Smooth muscle cell (in vitro differentiated cells): ENCODE measurements around the gene ZNF319. TPM values are rescaled to one million over a fixed set of nuclear protein-coding genes. Genes with fewer than 3 reads are reported as not detected.

ENCODE experiments used
- DNase-seq: peaks from one replicate; lab custom pipeline; 2025; ENCODE audit not compliant: unreplicated experiment; lab: John Stamatoyannopoulos, UW
- H2AFZ ChIP-seq: fragments of 200-600 bp; sonication (generic); 2 replicates; pipeline ENCODE4 v1.6.0; 2016; ENCODE audit warnings: antibody characterized with exemption, low read depth, mild to moderate bottlenecking
- H3F3A ChIP-seq: fragments of 200-600 bp; sonication (generic); 2 replicates; pipeline ENCODE4 v1.6.0; 2017; ENCODE audit warnings: antibody characterized with exemption, low read depth
- H3K27ac ChIP-seq: fragments of 200-600 bp; sonication (generic); 2 replicates; pipeline ENCODE4 v1.5.1; 2016; ENCODE audit warnings: low read depth, mild to moderate bottlenecking
- H3K27me3 ChIP-seq: fragments of 200-600 bp; sonication (generic); 2 replicates; pipeline ENCODE4 v1.6.1; 2016; ENCODE audit warnings: low read depth, mild to moderate bottlenecking
- H3K36me3 ChIP-seq: fragments of 200-600 bp; sonication (generic); 2 replicates; pipeline ENCODE4 v1.5.1; 2016; ENCODE audit warnings: low read depth
- H3K4me1 ChIP-seq: fragments of 200-600 bp; sonication (generic); 2 replicates; pipeline ENCODE4 v1.5.1; 2016; ENCODE audit warnings: low read depth
- H3K4me2 ChIP-seq: fragments of 200-600 bp; sonication (generic); 2 replicates; pipeline ENCODE4 v1.6.0; 2016; ENCODE audit warnings: mild to moderate bottlenecking
- H3K4me3 ChIP-seq: fragments of 200-600 bp; sonication (generic); 2 replicates; pipeline ENCODE4 v1.5.1; 2016; ENCODE audit warnings: mild to moderate bottlenecking
- H3K79me2 ChIP-seq: fragments of 200-600 bp; sonication (generic); 2 replicates; pipeline ENCODE4 v1.6.0; 2016; ENCODE audit warnings: low read depth, mild to moderate bottlenecking
- H3K9ac ChIP-seq: fragments of 200-600 bp; sonication (generic); 2 replicates; pipeline ENCODE4 v1.6.0; 2016; ENCODE audit warnings: low read depth
- H3K9me3 ChIP-seq: fragments of 200-600 bp; sonication (generic); replicated peaks from 2 replicates; pipeline ENCODE4 v1.5.1; 2016; ENCODE audit warnings: low read depth
- H4K20me1 ChIP-seq: fragments of 200-600 bp; sonication (generic); 2 replicates; pipeline ENCODE4 v1.6.0; 2016; ENCODE audit warnings: low read depth
- CTCF ChIP-seq: fragments of 200-600 bp; sonication (generic); IDR thresholded peaks from 2 replicates; pipeline ENCODE4 v1.5.1; 2017; ENCODE audit warnings: borderline replicate concordance, mild to moderate bottlenecking, antibody characterized with exemption; ENCODE audit not compliant: insufficient read depth, poor library complexity, severe bottlenecking
- WGBS: methylation state at CpG from one replicate; pipeline ENCODE4 v1.1.7; 2016; ENCODE audit warnings: low lambda C conversion rate; 5-methylcytosine and 5-hydroxymethylcytosine counted together
- polyA plus RNA-seq: library from polyadenylated mRNA; unstranded; fragments of >200 nt; fragmentation: Nextera tagmentation; extraction: Ambion mirVana; gene quantifications from 2 replicates; pipeline ENCODE4 v1.2.1, GENCODE V29; 2016
- total RNA-seq: library from RNA; depleted of rRNA; stranded (reverse); fragments of >200 nt; gene quantifications from 2 replicates; pipeline ENCODE4 v1.2.3, GENCODE V29; 2014

The ZNF319 gene
- total and polyA plus RNA-seq, 2 experiments from 2014 or later = 3.1 to 4.0 TPM

GRCh38 chr16:57996406-57997175, 3.9 kb downstream of the ZNF319 start:
- DNase-seq = no peak
- Histone ChIP-seq H3K9ac (no peak overlapping the region), H3K36me3 (no peaks in the 10 kb centered on the region), H3K4me1 (peaks cover 16% of the 10 kb centered on the region), H3K9me3 (no peaks in the 10 kb centered on the region), H3K4me3 (no peak overlapping the region), H3K4me2 (no peak overlapping the region), H3K79me2 (no peaks in the 10 kb centered on the region), H3K27ac (no peak overlapping the region), H3F3A (peaks cover 4% of the 10 kb centered on the region), H4K20me1 (peaks cover 18% of the 10 kb centered on the region), H2AFZ (no peak overlapping the region), H3K27me3 (no peaks in the 10 kb centered on the region)
- 99% methylated on average over 56 of the region's 62 CpGs for WGBS
- TF ChIP-seq CTCF = no peak

DNA sequence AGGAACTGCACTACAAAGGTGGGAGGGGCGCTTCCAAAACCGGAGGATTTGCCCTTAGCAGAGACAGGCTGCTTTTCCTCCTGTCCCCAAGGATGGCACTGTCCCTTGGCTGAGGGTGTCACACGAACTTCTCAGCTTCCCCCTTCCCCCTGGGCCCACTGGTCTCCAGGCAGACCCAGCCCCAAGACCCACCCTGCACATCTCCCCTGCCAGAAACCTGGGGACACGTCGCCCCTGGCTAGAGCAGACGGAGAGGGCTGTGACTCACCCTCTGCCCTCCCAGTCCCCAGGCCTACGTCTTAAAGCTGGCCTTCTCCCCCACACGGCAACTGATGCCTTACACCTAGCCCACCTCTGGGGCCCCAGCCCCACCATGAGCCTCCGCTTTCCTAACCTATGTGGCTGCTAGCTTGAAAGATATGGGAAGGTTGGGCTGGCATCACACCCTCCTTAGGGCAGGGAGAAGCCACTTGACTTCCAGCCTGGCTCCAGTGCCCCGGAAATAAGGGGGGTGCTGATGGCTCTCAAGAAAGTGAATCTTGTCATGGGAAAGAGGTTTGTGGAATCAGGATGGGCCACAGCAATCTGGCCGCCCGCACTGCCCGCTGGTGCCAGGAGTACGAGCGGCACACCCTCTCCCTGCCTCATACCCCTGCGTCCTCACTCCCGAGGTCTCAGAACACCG, 4.6 kb downstream of the ZNF319 start:
- Histone ChIP-seq H2AFZ (no peak overlapping the region), H3K9ac (no peak overlapping the region), H3K27ac (no peak overlapping the region), H3K4me3 (no peak overlapping the region), H3F3A (peaks cover 2% of the 10 kb centered on the region), H3K4me2 (no peak overlapping the region), H3K79me2 (no peaks in the 10 kb centered on the region), H3K27me3 (no peaks in the 10 kb centered on the region), H3K4me1 (peaks cover 16% of the 10 kb centered on the region), H3K36me3 (no peaks in the 10 kb centered on the region), H3K9me3 (no peaks in the 10 kb centered on the region), H4K20me1 (peaks cover 18% of the 10 kb centered on the region)
- WGBS = 91% methylated on average over 17 of the region's 18 CpGs
- no peak for DNase-seq
- TF ChIP-seq CTCF = no peak

GRCh38 chr16:57994778-57995177, 5.7 kb downstream of the ZNF319 start:
- DNase-seq = no peak
- Histone ChIP-seq H3K4me1 (peaks cover 14% of the 10 kb centered on the region), H3F3A (no peaks in the 10 kb centered on the region), H3K4me3 (no peak overlapping the region), H3K36me3 (no peaks in the 10 kb centered on the region), H3K9me3 (no peaks in the 10 kb centered on the region), H3K9ac (no peak overlapping the region), H3K4me2 (no peak overlapping the region), H3K27ac (no peak overlapping the region), H3K27me3 (no peaks in the 10 kb centered on the region), H3K79me2 (no peaks in the 10 kb centered on the region), H4K20me1 (peaks cover 18% of the 10 kb centered on the region), H2AFZ (no peak overlapping the region)
- 41% methylated on average over 4 of the region's 4 CpGs for WGBS
- peak; percentile 31 for TF ChIP-seq CTCF

- no peaks in the 10 kb centered on the region for H3F3A ChIP-seq
- H3K4me2 ChIP-seq = no peak overlapping the region
- peaks cover 16% of the 10 kb centered on the region for H4K20me1 ChIP-seq
- no peak for DNase-seq
- peaks cover 9% of the 10 kb centered on the region for H3K4me1 ChIP-seq
- H3K27me3 ChIP-seq = no peaks in the 10 kb centered on the region
- 100% methylated on average over 4 of the region's 4 CpGs for WGBS
- H3K9me3 ChIP-seq = no peaks in the 10 kb centered on the region
- H2AFZ ChIP-seq = no peak overlapping the region
- H3K9ac ChIP-seq = no peak overlapping the region
- no peak overlapping the region for H3K27ac ChIP-seq
- H3K36me3 ChIP-seq = no peaks in the 10 kb centered on the region
- H3K79me2 ChIP-seq = no peaks in the 10 kb centered on the region
- H3K4me3 ChIP-seq = no peak overlapping the region
- TF ChIP-seq CTCF = no peak
These were observed 6.1 kb downstream of the ZNF319 start for GRCh38 chr16:57994361-57994760.
